Caco-2 (cell line): Measurements from ENCODE around the gene SCGB1D4. TPM values are rescaled to one million over a fixed set of nuclear protein-coding genes. Genes with fewer than 3 reads are reported as not detected.
"Not testable (repeated sequence)": the region's sequence is repeated elsewhere in the genome, so short reads cannot be mapped to it uniquely, and the experiment has no call there.

Experiments
- BruUV-seq: library from RNA; stranded (reverse); fragments of 400-500 nt; replicated peaks from 2 replicates; lab custom pipeline; 2021; lab: Mats Ljungman, UMichigan
- CTCF ChIA-PET: fragments of 300-600 bp; sonication (Branson Sonifier 250); formaldehyde crosslinking; loops from one replicate; lab custom pipeline; 2022; ENCODE audit warnings: antibody characterized with exemption; lab: Charles Lee
- POLR2A ChIA-PET: fragments of 300-600 bp; sonication (Branson Sonifier 250); formaldehyde crosslinking; loops from one replicate; lab custom pipeline; 2022; ENCODE audit warnings: antibody characterized with exemption; lab: Charles Lee
- DNase-seq, 2 experiments: peaks; one replicate each; pipeline versions ENCODE4 v3.0.0 to v3.0.0-alpha.2; 2020 to 2022
- H3K27me3 ChIP-seq: replicated peaks from 2 replicates; pipeline ENCODE4 v1.6.0; 2011; ENCODE audit warnings: low read length; ENCODE audit not compliant: control insufficient read depth, insufficient read depth
- H3K36me3 ChIP-seq: 2 replicates; pipeline ENCODE4 v1.5.1; 2011; ENCODE audit warnings: low read length; ENCODE audit not compliant: control insufficient read depth, insufficient read depth
- H3K4me1 ChIP-seq: fragments of 250-450 bp; sonication (Bioruptor Pico); 2 replicates; pipeline ENCODE4 v1.5.1; 2020; ENCODE audit warnings: mild to moderate bottlenecking
- H3K4me3 ChIP-seq: 2 replicates; pipeline ENCODE4 v1.5.1; 2011; ENCODE audit warnings: low read depth, mild to moderate bottlenecking, control low read depth, low read length
- H3K9me3 ChIP-seq: fragments of 250-450 bp; sonication (Bioruptor Pico); 2 replicates; pipeline ENCODE4 v1.5.1; 2020; ENCODE audit warnings: mild to moderate bottlenecking, moderate library complexity
- H3K27ac Mint-ChIP-seq: one replicate; pipeline ENCODE4 v1.8.0; 2022; ENCODE audit warnings: mixed read lengths; ENCODE audit not compliant: unreplicated experiment
- H3K27me3 Mint-ChIP-seq: one replicate; pipeline ENCODE4 v1.8.0; 2022; ENCODE audit warnings: mixed read lengths; ENCODE audit not compliant: insufficient read depth, unreplicated experiment
- H3K36me3 Mint-ChIP-seq: one replicate; pipeline ENCODE4 v1.8.0; 2022; ENCODE audit warnings: mild to moderate bottlenecking, mixed read lengths; ENCODE audit not compliant: insufficient read depth, unreplicated experiment
- H3K4me1 Mint-ChIP-seq: one replicate; pipeline ENCODE4 v1.8.0; 2022; ENCODE audit warnings: low read depth, mixed read lengths; ENCODE audit not compliant: unreplicated experiment
- H3K4me3 Mint-ChIP-seq: one replicate; pipeline ENCODE4 v1.8.0; 2022; ENCODE audit warnings: mild to moderate bottlenecking, moderate library complexity, mixed read lengths; ENCODE audit not compliant: unreplicated experiment
- H3K9me3 Mint-ChIP-seq: one replicate; pipeline ENCODE4 v1.8.0; 2022; ENCODE audit warnings: mixed read lengths; ENCODE audit not compliant: unreplicated experiment
- CTCF ChIP-seq, 2 experiments: fragments of 200-600 bp in 1 of 2; IDR thresholded peaks; 1 replicate in 1 of 2; 2 replicates in 1 of 2; pipeline versions ENCODE4 v1.5.1 to v1.8.0; 2011 to 2022; ENCODE audit warnings: antibody characterized with exemption in 1 of 2, control low read depth in 1 of 2, inconsistent platforms in 1 of 2, low read depth in 1 of 2, low read length in 1 of 2, mild to moderate bottlenecking in 1 of 2, moderate library complexity in 1 of 2; ENCODE audit not compliant: insufficient read depth in 1 of 2, severe bottlenecking in 1 of 2, unreplicated experiment in 1 of 2
- intact Hi-C: fragments of 100-400 bp; cut with micrococcal nuclease; formaldehyde crosslinking; loops from one replicate; pipeline ENCODE4 v1.10.0; 2022; ENCODE audit not compliant: unreplicated experiment
- total RNA-seq: library from RNA; stranded (reverse); gene quantifications from 2 replicates; pipeline ENCODE4 v1.2.3, GENCODE V29; 2022

Gene SCGB1D4
- total RNA-seq, 1 experiment from 2014 or later = not detected

GRCh38 chr11:62337303-62338181, 38.7 kb upstream of the SCGB1D4 start, which contains the start of gene ASRGL1:
Gene ASRGL1, plus strand, starts transcription at chr11:62337448. Its CDS starts 530 bp downstream, at chr11:62337978.
- TF ChIP-seq CTCF (IDR thresholded peaks at IDR 0.05; ENCODE audit: insufficient read depth in 1 of 2, low read depth in 1 of 2, low read length in 1 of 2, severe bottlenecking in 1 of 2, unreplicated experiment in 1 of 2) = peak in 1 of 2 experiments; percentile 8
- peak within 1 kb of the TSS; percentile 95 for H3K4me3 Mint-ChIP-seq
- intact Hi-C loops = no loop called here
- no peaks in the 10 kb centered on the region for H3K9me3 Mint-ChIP-seq
- Histone ChIP-seq H3K9me3 (no peaks in the 10 kb centered on the region), H3K4me3 (peak within 1 kb of the TSS; percentile 88), H3K4me1 (peaks cover 8% of the 10 kb centered on the region; the same call in 1 of the 2 replicates), H3K27me3 (no peaks in the 10 kb centered on the region), H3K36me3 (no peaks in the 10 kb centered on the region)
- H3K27ac Mint-ChIP-seq = peak within 1 kb of the TSS; percentile 87
- ChIA-PET POLR2A (interaction anchor here (0.7 kb wide), 1 partner anchor 293 kb away, joined by 3 read pairs; no protein-coding TSS in a partner anchor), CTCF (interaction anchor here (0.8 to 1.6 kb wide), 7 partner anchors 26 to 254 kb away, joined by 3 to 6 read pairs (median 5); partner anchors contain the start of gene TUT1)
- peak; percentile 92 to 94 for DNase-seq
- peaks cover 33% of the 10 kb centered on the region for H3K4me1 Mint-ChIP-seq
- no TSS peak for BruUV-seq
- no peaks in the 10 kb centered on the region for H3K27me3 Mint-ChIP-seq
- peaks cover 17% of the 10 kb centered on the region for H3K36me3 Mint-ChIP-seq

GRCh38 chr11:62336949-62337302, 38.1 kb upstream of the SCGB1D4 start:
- POLR2A ChIA-PET, H3K27me3 ChIP-seq: not testable (repeated sequence)

GRCh38 chr11:62333768-62334167, 34.9 kb upstream of the SCGB1D4 start:
- intact Hi-C loops = no loop called here
- H3K4me1 Mint-ChIP-seq = peaks cover 20% of the 10 kb centered on the region
- H3K9me3 ChIP-seq = no peaks in the 10 kb centered on the region
- H3K9me3 Mint-ChIP-seq = peaks cover 9% of the 10 kb centered on the region
- no peak overlapping the region for H3K27ac Mint-ChIP-seq
- no peak overlapping the region for H3K4me3 Mint-ChIP-seq
- no peaks in the 10 kb centered on the region for H3K27me3 ChIP-seq
- CTCF ChIA-PET = interaction anchor here (0.5 kb wide), 1 partner anchor 390 kb away, joined by 8 read pairs; no protein-coding TSS in a partner anchor
- H3K4me3 ChIP-seq = no peak overlapping the region
- H3K27me3 Mint-ChIP-seq = peaks cover 3% of the 10 kb centered on the region
- POLR2A ChIA-PET = no interaction called here
- DNase-seq = no peak
- TF ChIP-seq CTCF (IDR thresholded peaks at IDR 0.05; ENCODE audit: insufficient read depth in 1 of 2, low read depth in 1 of 2, low read length in 1 of 2, severe bottlenecking in 1 of 2, unreplicated experiment in 1 of 2) = no peak
- peaks cover 13% of the 10 kb centered on the region for H3K36me3 Mint-ChIP-seq
- H3K4me1 ChIP-seq = peaks cover 8% of the 10 kb centered on the region; the same call in 1 of the 2 replicates
- BruUV-seq = no TSS peak
- H3K36me3 ChIP-seq = no peaks in the 10 kb centered on the region

More at GRCh38 chr11:62336949-62337302, 38.1 kb upstream of the SCGB1D4 start:
- H3K4me3 ChIP-seq = peak overlapping the region; percentile 88
- Mint-ChIP-seq H3K4me3 (peak overlapping the region; percentile 95), H3K27ac (peak overlapping the region; percentile 87), H3K4me1 (peaks cover 33% of the 10 kb centered on the region), H3K36me3 (peaks cover 15% of the 10 kb centered on the region)
- H3K9me3 ChIP-seq, intact Hi-C loops, H3K36me3 ChIP-seq, H3K9me3 Mint-ChIP-seq, H3K4me1 ChIP-seq, H3K27me3 Mint-ChIP-seq, DNase-seq, BruUV-seq: not testable (repeated sequence)
- CTCF ChIA-PET = interaction anchor here (1.1 to 1.6 kb wide), 4 partner anchors 34 to 255 kb away, joined by 3 to 6 read pairs (median 5); partner anchors contain the start of gene TUT1

- H3K36me3 Mint-ChIP-seq, BruUV-seq, H3K4me3 Mint-ChIP-seq, H3K27me3 Mint-ChIP-seq, H3K9me3 ChIP-seq, DNase-seq, H3K4me3 ChIP-seq, H3K27me3 ChIP-seq, H3K27ac Mint-ChIP-seq, H3K36me3 ChIP-seq, intact Hi-C loops, H3K4me1 ChIP-seq, H3K9me3 Mint-ChIP-seq, POLR2A ChIA-PET, CTCF ChIA-PET: not testable (repeated sequence)
- peaks cover 13% of the 10 kb centered on the region for H3K4me1 Mint-ChIP-seq
These were observed 32.4 kb upstream of the SCGB1D4 start for GRCh38 chr11:62331264-62331663.

GRCh38 chr11:62327541-62327940, 28.7 kb upstream of the SCGB1D4 start:
- intact Hi-C loops, DNase-seq, H3K27me3 Mint-ChIP-seq, H3K36me3 ChIP-seq, H3K4me3 Mint-ChIP-seq, POLR2A ChIA-PET, BruUV-seq, H3K9me3 ChIP-seq, H3K36me3 Mint-ChIP-seq, H3K9me3 Mint-ChIP-seq, CTCF ChIA-PET, H3K27me3 ChIP-seq, H3K4me3 ChIP-seq: not testable (repeated sequence)
- Mint-ChIP-seq H3K4me1 (peaks cover 33% of the 10 kb centered on the region), H3K27ac (peak overlapping the region; percentile 86)
- H3K4me1 ChIP-seq = peaks cover 27% of the 10 kb centered on the region
